HG02840 (cell line): ENCODE results near the gene TCTN1.
"Not testable (repeated sequence)": the region's sequence is repeated elsewhere in the genome, so short reads cannot be mapped to it uniquely, and the experiment has no call there.

ENCODE experiments used
- ATAC-seq: cut with Tn5 transposase; IDR thresholded peaks from one replicate; pipeline ENCODE4 v1.9.1; 2021; ENCODE audit warnings: mild to moderate bottlenecking, moderate library complexity, moderate number of reproducible peaks; ENCODE audit not compliant: unreplicated experiment, low FRiP score

The TCTN1 gene

DNA sequence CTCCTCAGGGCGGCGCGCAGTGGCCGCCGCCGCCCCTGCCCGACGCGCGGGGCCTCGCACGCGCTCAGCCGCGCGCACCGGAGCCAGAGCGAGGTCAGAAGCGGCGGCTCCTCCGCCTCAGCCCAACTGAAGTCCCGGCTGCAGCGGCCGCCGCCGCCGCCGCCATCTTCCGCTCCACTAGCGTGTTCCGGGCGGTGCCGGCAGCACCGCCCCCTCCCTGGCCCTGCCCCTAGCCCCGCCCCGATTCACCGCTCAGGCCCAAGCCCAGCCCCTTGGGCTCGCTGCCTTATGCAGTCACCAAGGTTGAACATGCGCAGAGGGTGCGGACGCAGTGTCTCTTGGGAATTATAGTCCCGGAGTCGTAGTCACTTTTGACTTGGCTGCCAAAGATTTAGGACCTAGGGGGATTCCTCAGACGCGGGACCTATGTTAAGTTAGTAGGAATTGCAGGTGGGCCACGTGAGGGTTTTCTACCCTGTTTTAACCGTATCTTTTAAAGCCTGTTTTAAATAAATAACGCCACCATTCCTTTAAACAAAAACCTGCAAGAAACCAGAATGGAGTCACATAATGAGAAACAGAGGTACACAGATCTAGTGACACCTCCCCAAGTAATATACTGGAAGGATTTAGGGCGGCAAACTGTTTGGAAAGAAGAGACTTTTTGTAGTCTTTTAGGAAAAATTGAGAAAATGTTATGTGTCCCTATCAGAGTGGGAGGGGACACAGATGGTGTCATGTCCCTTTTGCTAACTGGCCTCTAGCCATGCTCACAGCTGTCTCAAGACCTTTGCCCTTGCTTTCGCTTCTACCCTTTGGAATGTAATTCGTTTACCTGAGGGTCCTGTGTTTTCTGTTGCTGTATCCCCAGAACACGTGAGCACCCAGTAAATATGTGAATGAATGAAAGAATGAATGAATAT is 30.5 kb upstream of the TCTN1 start, which contains the start of gene PPTC7:
Gene PPTC7 (minus strand): TSS at position 182 of the 923 bp plus-strand sequence. CDS start 287 bp downstream, outside the sequence.
- peak; percentile 70 for ATAC-seq

DNA sequence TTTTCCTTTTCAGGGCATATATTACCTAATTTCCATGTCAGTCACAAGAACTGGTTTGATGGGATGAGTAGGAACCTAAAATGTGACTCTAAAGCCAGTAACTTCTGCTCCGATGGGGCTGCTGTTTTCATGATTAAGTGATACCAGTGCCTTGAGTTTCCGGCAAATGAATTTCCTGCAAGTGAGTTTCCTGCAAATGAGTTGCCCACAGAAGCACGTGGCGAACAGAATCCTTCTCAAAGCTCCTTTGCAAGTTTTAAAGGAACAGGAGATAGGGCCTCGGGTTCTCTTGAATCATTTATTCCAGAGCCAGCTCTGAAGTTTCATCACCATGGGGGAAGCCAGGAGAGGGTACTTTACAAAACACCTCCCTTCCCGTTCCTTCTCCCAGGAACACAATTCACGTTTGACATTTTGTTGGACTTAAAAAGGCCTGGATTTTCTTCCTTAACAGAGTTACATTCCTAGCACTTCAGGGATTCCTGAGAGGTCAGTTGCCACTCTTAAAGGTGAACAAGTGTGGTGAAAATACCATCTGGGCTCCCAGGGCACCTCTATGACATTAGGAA is 28.6 kb upstream of the TCTN1 start:
- no peak for ATAC-seq

DNA sequence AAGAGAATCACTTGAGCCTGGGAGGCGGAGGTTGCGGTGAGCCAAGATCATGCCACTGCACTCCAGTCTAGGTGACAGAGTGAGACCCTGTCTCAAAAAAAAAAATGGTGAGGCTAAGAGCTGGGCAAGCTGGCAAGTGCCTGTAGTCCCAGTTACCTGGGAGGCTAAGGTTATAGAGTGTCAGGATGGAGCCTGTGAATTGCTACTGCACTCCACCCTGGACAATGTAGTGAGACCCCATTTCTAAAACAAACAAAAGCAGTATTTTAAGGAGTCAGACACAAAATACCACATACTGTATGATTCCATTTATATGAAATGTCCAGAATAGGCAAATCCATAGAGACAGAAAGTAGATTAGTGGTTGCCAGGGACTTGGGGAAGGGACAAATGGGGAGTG is 26.8 kb upstream of the TCTN1 start:
- ATAC-seq, result not testable (repeated sequence)

DNA sequence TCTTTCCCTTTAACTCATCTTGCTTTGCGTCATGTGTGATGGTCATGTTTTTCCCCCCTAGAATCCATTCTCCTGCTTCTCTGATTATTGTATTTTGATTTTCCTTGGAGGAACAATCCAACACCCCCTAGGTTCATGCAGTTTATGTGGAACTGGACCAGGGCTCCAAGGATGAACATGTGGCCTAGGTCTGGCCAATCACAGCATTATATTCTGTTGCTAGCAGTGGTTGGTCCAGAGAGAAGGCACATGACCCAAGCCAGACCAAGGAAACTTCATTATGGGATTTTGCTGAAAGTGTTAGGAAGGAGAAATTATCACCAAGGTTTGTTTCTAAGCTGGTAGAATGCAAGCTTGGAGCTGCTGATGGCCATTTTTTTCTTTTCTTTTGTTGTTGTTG is 23.9 kb upstream of the TCTN1 start:
- ATAC-seq, result no peak

DNA sequence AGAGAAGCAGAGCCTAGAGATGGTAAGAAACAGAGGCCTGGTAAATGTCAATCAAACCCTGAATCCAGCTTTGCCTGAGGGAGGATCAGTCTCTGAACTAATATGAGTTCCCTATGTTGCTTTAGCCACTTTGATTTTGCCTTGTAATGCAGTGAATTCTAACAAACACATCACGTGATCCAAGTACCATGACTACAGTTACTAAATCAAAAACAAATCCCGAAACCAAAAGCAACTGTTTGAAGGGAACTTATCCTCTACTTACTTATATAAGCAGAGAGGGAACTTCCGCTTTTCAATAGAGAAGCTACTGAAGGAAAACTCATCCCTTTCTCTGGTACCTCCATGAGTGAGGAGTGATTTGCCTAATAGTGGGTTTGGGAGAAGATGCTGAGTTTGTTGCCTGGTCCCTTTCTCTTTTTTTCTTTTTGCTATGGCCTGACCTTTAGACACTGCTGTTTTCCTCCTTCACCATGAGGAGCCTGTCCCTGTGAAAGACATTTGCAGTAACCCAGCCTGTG is 23.1 kb upstream of the TCTN1 start:
- peak; percentile 75 for ATAC-seq

DNA sequence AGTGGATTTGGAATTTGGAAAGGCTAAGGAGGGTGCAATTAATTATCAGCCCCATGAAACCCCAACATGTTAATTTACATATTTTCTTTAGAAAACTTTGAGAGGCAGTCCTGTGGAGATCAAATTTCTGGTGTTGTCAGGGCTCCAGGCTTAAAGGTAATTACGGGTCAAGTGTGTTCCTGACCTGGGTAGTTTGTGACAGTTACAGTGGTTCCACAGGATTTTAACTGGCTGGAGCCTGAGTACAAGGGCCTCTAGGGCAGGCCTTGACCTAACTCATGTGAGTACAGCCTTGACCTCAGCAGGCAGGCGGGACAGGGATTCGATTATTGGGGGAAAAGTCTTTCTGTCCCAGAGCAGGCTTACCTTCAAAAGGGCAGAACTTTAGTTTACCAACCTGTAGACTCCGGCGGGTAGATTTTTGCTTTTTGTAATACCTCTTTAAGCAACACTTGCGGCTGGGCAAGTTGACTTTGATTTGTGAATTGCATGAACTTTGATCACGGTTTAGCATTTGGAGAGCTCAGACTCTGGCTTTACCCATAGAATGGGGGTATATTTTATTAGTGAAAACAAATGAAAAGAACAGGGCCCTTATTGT is 22.4 kb upstream of the TCTN1 start:
- no peak for ATAC-seq

DNA sequence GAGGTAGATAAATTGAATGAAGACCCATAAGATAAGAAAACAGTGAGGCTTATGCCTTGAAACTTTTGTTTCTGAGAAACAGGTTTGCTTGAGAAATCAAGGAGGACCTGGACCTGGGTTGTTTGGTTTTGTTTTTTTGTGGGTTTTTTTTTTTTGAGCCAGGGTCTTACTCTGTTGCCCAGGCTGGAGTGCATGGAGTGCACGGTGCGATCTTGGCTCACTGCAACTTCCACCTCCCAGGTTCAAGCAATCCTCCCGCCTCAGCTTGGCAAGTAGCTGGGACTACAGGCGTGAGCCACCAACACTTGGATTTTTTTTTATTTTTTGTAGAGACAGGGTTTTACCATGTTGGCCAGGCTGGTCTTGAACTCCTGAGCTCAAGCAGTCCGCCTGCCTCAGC is 21.9 kb upstream of the TCTN1 start:
- no peak for ATAC-seq

DNA sequence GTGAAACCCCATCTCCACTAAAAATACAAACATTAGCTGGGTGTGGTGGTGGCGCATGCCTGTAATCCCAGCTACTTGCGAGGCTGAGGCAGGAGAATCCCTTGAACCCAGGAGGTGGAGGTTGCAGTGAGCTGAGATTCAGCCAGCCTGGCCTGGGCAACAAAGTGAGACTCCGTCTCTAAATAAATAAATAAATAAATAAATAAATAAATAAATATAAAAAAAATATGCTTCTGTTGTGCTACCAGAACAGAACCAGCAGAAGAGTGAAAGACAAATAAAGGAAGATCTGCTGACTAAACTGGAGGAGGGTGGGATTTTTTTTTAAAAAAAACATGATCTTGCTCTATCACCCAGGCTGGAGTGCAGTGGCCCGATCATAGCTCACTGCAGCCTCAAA is 21.0 kb upstream of the TCTN1 start:
- ATAC-seq, result not testable (repeated sequence)

DNA sequence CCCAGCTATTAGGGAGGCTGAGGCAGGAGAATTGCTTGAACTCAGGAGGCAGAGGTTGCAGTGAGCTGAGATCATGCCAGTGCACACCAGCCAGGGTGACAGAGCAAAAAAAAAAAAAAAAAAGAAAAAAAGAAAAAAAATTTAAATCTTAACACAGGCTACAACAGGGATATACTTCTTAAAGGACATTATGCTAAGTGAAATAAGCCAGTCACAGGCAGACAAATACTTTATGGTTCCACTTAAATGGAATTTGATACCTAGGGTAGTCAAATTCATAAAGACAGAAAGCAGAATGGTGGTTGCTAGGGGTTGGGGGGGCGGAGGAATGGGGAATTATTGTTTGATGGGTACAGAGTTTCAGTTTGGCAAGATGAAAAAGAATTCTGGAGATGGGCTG is 16.0 kb upstream of the TCTN1 start:
- ATAC-seq, result no peak

DNA sequence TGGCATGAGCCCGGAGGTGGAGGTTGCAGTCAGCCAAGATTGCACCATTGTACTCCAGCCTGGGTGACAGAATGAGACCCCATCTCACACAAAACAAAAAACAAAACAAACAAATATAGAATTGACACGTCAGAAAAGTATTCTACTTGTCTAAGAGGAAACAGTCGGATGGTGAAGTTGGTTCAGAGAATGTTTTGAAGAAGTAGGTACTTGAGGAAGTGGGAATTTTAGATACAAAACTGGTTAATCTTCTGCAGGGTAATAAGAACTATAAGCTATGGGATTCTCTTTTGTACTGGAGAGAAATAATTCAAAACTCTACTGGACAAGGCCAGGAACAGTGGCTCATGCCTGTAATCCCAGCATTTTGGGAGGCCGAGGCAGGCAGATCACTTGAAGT is 14.6 kb upstream of the TCTN1 start:
- no peak for ATAC-seq

DNA sequence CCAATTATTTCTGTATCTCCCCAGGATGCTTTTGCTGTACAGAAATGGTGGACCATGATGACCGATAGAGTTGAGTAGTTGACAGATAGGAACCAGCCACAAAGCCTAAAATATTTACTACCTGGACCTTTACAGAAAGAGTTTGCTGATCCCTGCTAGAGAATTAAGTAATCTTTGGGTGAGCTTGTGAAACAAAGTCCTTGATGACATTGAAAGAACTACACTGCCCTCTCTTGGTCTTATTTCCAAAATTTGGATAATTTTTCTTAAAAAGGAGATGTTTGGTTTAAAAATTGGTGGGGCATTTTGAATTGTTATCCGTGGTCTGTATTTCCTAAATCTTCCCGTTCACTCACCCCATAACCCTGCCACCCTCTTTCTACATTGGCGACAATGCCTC is 13.7 kb upstream of the TCTN1 start:
- ATAC-seq, result no peak

DNA sequence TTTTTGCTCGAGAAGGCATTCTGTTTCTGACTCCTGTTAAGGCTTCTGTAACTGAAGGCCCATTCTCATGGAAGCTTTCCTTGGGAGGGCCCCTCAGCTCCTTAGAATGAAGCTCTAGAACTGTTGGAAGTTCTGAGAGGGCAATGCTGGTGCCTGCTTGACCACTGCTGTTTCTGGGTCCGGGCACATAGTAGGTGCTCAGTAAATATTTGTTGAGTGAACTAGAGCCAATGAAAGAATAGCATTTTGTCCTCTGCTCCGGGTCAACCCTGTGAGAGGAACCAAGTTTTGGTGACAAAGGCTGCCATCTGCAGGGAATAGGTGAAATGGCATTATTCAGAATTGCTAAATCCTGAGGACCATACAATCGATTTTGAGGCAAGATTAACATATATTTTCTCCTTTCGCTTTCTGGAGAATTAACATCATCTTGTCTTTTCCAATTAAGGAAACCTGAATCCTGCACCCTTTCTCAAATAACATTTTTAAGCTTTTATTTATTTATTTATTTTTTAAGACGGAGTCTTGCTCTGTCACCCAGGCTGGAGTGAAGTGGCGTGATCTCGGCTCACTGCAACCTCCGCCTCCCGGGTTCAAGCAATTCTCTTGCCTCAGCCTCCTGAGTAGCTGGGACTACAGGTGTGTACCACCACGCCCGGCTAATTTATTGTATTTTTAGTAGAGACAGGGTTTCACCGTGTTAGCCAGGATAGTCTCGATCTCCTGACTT is 11.7 kb upstream of the TCTN1 start:
- ATAC-seq, result not testable (repeated sequence)

DNA sequence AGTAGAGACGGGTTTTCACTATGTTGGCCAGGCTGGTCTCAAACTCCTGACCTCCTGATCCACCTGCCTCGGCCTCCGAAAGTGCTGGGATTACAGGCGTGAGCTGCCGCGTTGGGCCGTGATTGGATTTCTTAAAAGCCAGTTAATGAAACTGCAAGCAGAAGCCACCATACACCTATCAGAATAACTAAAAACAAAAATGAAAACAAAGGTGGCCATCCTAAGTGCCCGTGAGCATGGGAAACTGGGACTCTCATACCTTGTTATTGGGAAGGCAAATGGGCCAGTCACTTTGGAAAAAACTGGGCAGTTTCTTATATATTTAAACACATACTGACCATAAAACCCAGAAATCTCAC is 7.7 kb upstream of the TCTN1 start:
- ATAC-seq, result no peak

DNA sequence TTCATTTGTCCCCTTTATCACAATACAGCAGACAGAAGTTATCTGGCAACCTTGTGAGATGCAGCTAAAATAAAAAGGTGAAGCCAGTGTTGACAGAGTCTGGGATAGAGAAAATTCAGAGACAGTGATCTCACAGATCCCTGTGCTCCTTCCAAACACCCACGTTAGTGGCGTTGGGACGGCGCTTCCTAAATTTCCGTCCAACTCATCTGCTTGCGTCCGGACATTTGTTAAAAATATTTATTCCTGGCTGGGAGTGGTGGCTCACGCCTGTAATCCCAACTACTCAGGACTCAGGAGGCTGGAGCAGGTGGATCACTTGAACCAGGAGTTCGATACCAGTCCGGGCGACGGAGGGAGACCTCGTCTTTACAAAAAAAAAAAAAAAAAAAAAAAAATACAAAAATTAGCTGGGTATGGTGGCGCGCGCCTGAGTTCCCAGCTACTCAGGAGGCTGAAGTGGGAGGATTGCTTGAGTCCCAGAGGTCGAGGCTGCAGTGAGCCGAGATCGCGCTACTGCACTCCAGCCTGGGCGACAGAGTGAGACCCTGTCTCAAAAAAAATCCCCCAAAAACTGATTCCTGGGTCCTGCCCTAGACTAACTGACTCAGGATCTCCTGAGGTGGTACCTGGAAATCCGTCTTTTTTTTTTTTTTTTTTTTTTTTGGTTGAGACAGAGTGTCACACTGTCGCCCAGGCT is 708 bp upstream of the TCTN1 start:
- no peak for ATAC-seq

DNA sequence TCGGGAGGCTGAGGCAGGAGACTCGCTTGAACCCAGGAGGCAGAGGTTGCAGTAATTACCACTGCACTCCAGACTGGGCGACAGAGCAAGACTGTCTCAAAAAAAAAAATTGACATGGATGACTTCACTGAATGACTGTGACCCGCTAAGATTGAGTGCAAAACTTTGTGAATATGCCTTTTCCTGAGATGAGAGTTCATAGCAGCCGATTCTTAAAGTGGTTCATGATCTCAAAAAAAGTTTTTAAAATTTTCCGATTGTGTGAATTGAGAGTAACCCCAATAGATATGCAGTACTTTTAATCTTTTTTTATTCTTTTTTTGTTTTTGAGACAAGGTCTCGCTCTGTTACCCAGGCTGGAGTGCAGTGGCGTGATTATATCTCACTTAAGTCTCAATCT is 1.2 kb downstream of the TCTN1 start:
- ATAC-seq, result no peak

DNA sequence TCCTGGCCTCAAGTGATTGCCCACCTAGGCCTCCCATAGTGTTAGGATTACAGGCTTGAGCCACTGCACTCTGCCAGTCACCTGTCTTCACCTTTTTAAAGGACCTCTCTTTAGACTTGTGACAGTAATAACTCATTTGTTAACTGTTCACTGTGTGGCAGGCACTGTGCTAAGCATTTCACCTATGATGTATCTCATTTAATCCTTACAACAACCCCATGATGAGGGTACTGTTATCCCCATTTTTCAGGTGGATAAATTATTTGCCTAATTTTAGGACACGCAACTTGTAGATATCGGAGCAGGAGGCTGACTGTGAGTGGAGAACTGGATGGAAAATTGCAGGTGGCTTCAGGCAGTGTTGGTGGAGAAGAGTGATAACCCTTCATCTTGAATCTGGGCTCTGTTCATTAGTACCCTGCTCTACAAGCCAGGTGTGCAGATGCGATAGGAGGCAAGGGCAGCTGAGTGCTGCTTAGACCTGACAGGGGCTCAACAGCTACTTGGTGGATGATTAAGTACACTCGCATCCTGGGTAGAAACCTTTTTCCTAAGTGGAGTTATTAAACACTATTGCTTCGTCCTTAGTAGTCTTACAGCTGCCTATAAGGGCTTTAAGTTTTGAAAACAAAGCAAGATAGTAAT is 2.7 kb downstream of the TCTN1 start:
- no peak for ATAC-seq

DNA sequence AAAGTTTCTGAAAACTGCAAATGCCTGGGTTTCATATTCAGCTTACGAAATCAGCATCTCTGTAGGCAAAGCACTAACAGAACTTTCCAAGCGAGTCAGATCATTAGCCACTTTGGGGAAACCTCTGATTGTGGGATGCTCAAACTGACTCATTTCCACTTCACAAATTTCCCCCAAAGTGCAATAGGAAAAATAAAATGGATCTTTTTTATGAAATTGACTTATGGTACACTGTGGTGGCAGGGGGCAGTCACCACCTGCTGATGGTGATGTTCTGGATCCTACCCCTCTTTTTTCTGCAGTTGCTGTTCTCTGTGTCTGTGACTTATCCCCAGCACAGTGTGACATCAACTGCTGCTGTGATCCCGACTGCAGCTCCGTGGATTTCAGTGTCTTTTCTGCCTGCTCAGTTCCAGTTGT is 5.6 kb downstream of the TCTN1 start:
- no peak for ATAC-seq

DNA sequence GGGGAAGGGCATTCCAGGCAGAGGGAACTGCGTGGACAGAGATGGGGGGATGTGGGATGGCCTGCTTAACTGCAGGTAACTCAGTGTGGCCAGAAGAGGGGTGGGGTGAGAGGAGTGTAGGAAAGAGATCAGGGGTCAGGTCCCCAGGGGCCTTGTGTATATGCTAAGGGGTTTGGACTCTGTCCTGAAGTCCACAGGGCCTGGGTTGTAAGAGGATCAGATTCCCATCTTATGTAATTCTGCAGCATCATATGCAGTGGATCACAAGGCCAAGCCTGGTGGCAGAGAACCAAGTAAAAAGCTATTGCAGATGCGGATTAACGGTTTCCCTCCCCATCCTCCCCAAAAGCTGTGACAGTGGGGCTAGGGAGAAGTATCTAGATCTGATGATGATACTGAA is 8.7 kb downstream of the TCTN1 start:
- no peak for ATAC-seq

DNA sequence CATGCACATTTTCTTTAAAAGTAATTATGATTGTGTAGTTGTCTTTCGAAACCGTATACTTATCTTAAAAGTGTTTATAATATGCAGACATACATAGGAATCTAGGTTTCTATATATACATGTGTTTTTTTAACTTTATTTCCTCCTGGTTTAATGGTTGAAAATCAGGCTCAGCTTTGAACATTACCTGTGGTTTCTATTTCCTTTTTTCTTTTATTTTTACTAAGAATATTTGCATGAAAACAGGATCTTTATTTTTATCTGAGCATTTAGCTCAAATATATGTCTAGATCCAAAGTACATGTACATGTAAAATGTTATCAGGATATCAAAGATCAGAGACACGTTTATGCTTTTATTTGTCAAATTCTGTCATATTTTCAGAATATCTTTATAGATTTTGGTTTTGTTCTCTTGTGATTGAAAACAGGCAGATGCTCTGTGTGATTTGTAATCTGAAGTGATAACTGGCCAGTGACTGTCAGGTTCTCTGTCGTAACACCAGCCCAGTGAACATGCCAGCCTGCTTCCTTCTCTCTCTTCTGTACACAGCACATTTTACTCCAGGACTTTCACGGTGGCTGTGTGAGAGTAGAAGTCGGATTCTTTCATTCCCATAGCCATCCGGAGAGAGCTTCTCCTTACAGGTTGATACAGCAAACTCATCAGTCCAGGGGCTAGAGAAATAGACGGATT is 13.7 kb downstream of the TCTN1 start:
- no peak for ATAC-seq
